ENCODE measurements around the gene NRDC.

The NRDC gene

DNA sequence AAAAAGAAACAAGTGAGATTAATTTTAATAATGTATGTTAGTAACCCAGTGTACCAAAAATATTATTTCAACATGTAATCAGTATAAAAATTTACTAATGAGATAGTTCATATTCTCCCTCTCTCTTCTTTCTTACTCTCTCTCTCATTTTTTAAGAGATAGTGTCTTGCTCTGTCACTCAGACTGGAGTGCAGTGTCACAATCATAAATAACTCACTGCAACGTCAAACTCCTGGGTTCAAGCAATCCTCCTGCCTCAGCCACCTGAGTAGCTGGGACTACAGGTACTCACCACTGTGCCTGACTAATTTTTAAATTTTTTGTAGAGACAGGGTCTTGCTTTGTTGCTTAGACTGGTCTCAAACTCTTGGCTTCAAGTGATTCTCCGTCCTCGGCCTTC lies 123.9 kb downstream of the NRDC start:
- no peak for DNase-seq

DNA sequence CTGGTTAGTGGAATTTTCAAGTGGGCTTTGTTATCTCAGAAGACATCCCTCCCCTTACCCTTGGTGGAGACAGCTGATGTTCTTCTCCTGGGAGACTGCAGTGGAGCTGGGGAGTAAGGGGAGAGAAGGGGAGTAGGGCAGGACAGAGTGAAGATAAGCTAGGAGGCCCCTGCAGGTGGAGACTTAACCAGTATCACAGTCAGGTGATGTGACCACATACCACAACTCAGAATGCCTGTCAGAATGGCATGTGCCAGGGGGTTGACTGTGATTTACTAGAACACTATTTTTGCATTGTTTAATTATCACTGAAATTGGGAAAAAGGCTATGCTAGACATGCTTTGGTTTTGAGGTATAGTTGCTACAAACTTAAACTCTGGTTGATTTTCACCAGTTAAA lies 124.6 kb downstream of the NRDC start:
- no peak for DNase-seq

DNA sequence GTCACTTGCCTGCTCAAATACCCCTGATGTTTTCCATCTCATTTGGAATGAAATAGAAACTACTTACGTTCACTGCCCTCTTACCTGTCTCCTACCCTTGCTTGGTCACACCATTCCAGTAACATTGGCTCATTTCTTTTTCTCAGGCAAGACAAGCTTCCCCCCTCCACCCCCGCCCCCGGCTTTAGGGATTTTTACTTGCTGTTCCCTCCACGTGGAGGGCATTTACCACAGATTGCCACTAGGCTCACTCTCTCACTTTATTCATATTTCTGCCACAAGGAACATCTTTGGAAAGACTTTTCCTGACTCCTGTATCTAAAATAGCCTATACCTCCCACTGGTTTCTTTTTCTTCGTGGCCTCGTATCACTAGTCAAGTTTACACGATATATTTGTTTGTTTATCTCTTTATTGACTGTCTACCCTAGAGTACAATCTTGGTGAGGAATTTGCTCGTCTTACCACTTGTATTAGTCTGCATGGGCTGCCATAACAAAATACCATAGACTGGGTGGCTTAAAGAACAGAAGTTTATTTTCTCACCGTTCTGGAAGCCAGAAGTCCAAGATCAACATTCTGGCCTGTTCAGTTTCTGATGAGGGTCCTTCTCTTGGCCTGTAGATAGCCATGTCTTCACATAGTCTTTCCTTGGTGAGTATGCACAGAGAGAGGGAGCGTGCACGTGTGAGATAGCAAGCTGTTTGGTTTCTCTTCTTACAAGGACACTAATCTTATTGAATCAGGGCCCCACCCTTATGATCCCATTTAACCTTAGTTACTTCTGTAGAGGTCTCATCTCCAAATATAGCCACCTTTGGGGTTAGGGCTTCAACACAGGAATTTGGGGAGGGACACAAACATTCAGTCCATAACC lies 126.2 kb downstream of the NRDC start:
- DNase-seq = no peak

- no peak for DNase-seq
These were observed 127.8 kb downstream of the NRDC start for GRCh38 chr1:51750729-51751128.

GRCh38 chr1:51750218-51750617 lies 128.3 kb downstream of the NRDC start:
- DNase-seq = no peak

DNA sequence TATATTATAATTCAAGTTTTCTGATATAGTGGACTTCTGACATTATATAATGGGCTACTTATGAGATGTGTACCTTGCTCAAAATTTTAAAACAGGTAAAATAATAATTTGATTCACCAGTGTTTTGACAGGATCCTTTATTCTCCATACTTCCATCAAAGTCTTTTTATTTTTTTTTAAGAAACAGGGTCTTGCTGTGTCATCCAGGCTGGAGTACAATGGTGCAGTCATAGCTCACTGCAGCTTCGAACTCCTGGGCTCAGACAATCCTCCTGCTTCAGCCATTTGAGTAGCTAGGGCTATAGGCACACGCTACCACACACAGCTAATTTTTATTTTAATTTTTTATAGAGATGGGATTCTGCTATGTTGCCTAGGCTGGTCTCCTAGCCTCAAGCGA lies 129.4 kb downstream of the NRDC start:
- no peak for DNase-seq

GRCh38 chr1:51745304-51745570 lies 133.3 kb downstream of the NRDC start:
- DNase-seq = no peak

- no peak for DNase-seq
These were observed 133.8 kb downstream of the NRDC start for GRCh38 chr1:51744506-51745303.

GRCh38 chr1:51741121-51741681 lies 137.3 kb downstream of the NRDC start:
- no peak for DNase-seq

GRCh38 chr1:51740652-51741051 lies 137.9 kb downstream of the NRDC start:
- no peak for DNase-seq
